NCI-H2081 (cell line): Measurements from ENCODE around the gene SLC7A6OS.

Experiments used
- DNase-seq, 2 experiments: peaks; one replicate each; lab custom pipeline; 2025; lab: John Stamatoyannopoulos, UW

SLC7A6OS gene

GRCh38 chr16:68253721-68254120, 57.0 kb downstream of the SLC7A6OS start:
- no peak for DNase-seq

DNA sequence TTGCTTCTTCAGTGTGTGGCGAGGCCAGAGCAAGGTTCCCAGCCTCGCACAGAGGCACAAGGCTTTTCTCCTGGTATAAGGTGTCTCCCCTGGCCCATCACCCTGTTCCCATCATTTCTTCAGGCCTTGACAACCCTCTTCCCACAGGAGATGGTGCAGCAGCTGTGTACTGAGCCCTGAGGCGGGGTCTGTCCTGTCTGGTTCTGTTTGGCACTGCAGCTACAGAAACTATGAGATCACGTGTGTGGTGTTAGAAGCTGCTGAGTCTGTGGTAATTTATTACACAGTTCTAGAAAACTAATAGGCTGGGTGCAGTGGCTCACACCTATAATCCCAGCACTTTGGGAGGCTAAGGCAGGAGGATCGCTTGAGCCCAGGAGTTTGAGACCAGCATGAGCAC, 58.4 kb downstream of the SLC7A6OS start:
- no peak for DNase-seq

GRCh38 chr16:68251832-68252231, 58.9 kb downstream of the SLC7A6OS start:
- no peak for DNase-seq

- no peak for DNase-seq
Measured at GRCh38 chr16:68250951-68251350, 59.8 kb downstream of the SLC7A6OS start.

- no peak for DNase-seq
Measured at GRCh38 chr16:68249371-68249770, 61.4 kb downstream of the SLC7A6OS start.
